Glomerular endothelial cell (primary cell): ENCODE measurements around the gene SNX11. TPM values are rescaled to one million over a fixed set of nuclear protein-coding genes. Genes with fewer than 3 reads are reported as not detected.

Experiments
- DNase-seq: peaks from one replicate; pipeline ENCODE4 v3.0.0-alpha.2; 2011; ENCODE audit warnings: low read depth, low spot score; ENCODE audit errors: extremely low read depth
- total RNA-seq: library from RNA; depleted of rRNA; stranded (reverse); fragments of >200 nt; gene quantifications from 2 replicates; pipeline ENCODE4 v1.2.3, GENCODE V29; 2015

Gene SNX11
- total RNA-seq, 1 donor from 2014 or later, result 20.8 TPM

DNA sequence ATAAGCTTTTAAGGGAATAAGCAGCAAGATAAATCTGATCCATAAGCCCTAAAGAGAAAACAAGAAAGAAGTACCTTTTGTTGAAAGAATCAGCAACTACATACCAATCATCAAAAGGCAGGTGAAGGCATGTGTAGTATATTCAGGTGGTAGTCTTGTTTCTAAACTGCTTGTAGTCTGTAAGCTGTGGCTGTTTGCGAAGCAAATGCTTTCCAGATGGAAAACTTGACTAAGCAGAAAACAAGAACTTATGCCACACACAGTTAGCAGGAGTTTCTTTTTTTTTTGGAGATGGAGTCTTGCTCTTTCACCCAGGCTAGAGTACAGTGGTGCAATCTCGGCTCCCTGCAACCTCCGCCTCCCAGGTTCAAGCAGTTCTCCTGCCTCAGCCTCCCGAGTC, 12.0 kb upstream of the SNX11 start:
- DNase-seq, result no peak

DNA sequence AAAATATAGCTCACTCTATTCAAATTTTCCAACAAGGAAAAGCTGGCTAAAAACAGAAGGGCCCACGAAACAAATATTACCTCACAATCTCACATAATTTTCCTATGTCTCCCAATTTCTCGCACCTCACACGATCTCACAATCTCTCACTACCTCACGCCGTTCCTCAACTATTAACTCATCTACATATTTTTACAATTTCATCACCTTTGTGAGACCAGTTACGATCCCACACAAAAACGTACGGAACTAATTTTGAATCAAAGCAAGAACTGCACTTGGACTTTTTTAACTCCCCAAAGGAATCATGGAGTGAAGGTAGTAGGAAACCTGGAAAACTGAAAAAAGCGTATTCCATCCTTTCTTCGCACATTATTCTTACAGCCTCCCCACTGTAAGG, 7.4 kb upstream of the SNX11 start:
- DNase-seq, result no peak

DNA sequence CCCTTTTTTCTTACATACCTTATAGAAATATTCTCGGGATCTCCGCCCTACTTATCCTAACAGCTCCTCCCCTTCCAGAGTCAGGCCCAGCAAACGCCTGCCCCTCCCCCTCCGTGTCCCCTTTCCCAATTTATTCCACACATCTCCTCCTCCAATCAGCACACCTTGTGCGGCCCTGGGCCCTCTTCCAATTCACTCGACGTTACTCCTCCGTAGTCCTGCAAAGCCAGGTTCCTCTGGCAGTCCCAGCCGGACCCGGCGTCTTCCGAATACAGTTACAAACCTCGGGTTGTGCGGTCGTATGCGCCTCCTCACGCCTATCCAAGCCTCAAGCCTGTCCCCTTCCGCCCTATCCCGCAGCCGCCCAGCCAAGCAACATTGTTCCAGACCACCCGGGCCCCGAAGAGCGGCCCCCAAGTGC, 7.0 kb upstream of the SNX11 start:
- no peak for DNase-seq

DNA sequence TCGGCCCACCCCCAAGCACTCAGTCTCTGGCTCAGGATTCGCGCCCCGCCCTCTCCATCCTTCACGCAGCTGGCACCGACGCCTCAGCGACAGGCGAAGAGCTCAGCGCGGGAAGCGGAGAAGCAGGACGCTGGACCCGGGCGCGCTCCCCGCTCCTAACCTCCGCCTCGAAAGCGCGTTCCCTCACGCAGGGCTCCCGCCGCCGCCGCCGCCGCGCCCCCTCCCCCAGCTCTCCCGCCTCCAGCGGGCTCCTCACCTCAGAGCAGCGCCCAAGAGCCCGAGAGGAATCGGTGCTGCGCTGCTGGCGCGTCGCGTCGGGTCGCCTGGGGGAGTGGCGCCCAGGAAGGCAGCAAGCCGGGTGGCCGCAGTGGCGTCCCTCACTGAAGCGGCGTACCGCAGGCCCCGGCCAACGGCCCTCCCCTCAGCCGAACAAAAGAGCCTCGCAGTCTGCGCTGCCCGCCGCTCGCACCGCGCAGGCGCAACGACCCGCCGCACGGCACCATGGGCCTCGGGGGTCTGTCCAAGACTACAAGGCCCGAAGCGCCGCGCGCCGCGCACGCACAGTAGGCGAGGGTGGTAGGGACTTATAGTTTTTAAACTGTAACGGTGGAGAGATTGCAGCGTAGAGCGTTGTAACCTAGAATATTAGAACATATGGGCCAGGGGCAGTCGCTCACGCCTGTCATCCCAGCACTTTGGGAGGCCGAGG, 6.4 kb upstream of the SNX11 start, which contains the start of gene CBX1:
Gene CBX1 (minus strand): TSS at position 467 of the 709 bp plus-strand sequence. CDS start 24,474 bp downstream, outside the sequence.
- peak; percentile 47 for DNase-seq

DNA sequence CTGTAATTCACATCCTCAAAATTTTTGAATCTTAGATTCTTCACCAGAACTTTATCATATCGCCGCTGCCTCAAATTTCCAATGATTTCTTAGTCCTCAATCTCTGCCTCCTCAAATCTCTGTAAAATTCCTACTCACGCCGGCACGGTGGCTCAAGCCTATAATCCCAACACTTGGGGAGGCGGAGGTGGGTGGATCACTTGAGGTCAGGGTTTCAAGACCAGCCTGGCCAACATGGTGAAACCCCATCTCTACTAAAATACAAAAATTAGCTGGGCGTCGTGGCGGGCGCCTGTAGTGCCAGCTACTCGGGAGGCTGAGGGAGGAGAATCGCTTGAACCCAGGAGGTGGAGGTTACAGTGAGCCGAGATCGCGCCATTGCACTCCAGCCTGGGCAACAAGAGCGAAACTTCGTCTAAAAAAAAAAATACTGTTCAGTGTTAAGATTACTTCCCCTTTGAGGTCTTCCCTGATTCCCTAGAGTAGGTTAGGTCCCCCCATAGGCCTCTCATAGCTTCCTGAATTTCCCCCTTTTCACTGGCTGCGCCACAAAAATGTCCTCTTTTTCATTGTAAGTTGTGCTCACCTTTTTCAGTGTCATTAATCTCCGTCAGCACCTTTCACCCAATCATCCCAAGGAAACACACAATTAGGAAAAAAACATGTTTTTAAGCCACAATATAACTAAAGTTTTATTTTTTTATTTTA, 5.4 kb upstream of the SNX11 start:
- DNase-seq, result no peak

DNA sequence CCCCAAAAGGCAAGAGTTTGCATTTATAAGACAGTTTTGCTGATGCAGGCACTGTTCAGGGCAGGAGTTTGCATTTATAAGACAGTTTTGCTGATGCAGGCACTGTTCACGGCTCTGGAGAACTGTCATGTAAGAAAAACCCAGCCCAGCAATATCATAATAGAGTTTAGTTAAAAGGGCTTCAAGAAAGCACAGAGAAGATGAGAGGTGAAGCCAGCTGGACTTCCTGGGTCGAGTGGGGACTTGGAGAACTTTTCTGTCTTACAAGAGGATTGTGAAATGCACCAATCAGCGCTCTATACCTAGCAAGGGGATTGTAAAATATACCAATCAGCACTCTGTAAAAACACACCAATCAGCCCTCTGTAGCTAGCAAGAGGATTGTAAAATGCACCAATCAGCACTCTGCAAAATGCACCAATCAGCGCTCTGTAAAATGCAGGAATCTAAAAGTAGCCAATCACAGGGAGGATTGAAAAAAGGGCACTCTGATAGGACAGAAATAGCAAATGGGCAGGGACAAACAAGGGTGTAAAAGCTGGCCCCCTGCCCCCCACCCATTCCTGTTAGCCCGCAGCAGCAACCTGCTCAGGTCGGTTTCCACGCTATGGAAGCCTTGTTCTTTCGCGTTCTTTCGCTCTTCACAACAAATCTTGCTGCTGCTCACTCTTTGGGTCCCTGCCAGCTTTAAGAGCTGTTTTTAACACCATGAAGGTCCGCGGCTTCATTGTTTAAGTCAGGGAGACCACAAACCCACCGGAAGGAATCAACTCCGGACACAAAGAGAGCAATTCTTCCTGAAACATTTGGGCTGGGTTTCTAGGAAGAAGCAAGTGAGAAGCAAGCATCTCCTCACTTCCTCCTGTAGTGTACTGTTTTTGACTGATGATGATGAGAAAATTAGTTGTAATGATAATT, 4.5 kb upstream of the SNX11 start:
- DNase-seq, result no peak

DNA sequence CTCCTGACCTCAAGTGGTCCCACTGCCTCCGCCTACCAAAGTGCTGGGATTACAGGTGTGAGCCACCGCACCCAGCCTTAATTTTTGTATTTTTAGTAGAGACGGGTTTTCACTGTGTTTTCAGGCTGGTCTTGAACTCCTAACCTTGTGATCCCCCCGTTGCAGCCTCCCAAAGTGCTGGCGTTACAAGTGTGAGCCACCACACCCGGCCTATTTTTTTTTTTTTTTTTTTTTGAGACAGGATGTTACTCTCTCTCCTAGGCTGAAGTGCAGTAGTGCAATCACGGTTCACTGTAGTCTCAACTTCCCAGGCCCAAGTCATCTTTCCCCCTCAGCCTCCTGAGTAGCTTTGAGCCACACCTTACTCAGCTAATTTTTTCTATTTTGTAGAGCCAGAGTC, 3.1 kb upstream of the SNX11 start:
- DNase-seq, result no peak

DNA sequence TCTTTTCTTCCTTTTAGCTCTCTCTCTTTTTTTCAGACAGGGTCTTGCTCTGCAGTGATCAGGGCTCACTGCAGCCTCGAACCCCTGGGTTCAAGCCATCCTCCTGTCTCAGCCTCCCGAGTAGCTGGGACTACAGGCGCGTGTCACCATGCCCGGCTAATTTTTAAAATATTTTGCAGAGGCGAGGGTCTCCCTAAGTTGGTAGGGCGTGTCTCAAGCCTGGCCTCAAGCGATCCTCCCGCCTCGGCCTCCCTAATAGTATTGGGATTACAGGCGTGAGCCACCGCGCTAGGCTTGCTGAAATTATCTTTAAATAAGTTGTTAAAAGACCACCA, 797 bp upstream of the SNX11 start:
- DNase-seq, result no peak

DNA sequence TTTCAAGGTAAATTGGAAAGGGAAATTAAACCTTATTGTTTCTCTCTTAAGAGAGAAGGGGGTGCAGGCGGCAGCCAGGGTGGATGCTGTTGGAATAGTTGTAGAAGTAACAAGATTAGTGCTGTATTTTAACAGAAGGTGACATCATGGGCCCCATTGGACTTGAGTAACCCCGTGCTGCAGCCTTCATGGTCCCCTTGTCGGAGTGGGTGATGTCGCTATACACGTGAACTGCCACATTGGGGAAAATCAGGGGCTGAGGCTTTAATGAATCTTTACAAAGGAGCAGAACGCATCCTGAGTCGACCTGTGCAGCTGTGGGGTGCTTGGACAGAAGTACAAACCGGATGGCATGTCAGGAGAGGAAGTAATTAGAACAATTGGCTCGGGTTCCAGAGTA, 3.2 kb downstream of the SNX11 start:
- DNase-seq, result no peak

DNA sequence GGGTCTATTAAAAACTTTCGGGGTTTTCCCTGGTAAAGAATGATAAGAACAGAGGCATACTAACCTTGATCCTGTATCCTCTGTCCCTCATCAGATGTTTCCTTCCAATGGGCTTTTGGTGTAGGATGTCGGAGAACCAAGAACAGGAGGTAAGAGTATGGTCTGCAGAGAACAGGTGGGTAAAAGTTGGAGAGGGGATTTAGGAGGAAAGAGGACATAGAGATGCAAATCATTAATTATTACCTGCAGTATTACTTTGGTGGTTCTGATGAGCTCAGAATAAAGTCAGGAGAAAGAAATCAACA, 4.3 kb downstream of the SNX11 start:
- DNase-seq, result no peak

DNA sequence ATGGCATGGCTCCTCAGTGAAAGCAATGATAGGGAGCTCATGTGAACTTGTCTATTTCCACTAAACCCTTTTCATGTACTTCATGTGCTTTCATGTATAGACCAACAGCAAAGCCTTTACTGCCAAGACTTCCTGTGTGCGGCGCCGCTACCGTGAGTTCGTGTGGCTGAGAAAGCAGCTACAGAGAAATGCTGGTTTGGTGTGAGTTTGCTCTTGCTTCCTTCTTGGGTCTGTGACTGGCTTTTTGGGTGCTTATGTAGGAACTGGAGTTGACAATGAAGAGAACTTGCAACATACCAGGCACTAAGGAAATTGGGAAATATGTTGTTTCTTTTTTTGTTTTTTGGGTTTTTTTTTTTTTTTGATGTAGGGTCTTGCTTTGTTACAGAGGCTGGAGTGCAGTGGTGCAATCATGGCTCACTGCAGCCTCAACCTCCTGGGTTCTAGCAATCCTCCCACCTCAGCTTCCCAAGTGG, 5.7 kb downstream of the SNX11 start:
- no peak for DNase-seq

DNA sequence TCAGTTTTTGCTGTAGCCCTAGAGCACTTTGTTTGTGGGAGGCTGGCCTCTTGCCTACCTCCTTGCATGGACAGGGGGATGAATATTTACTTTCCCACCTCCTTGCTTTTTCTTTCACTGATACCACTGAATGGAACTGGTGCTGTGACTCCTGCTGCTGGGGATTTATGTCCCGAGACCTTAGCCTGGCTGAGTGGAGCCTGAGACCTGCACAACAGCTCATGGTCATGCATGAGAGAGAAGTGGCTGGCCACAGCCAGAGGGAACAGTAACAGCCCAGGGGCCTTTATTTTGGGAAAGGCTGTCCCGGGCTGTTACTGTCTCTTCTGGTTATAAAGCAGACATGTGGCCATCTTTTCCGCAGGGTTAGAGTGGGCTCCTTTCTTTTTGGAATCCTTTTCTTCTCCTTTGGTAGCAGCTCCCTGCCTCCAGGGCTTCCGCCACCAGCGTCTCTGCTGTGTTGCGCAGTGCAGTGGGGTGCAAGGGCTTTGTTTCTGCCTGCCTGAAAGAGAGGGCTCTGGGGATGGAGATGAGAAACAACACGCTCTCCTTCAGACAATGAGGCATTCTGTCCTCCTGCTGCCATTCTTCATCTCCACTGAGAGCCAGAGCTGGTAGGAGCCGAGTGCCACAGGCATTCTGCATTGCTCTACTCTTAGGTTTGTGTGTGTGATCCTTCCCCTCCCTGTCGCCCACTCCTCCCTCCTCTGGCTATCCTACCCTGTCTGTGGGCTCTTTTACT, 14.5 kb downstream of the SNX11 start:
- DNase-seq, result no peak

DNA sequence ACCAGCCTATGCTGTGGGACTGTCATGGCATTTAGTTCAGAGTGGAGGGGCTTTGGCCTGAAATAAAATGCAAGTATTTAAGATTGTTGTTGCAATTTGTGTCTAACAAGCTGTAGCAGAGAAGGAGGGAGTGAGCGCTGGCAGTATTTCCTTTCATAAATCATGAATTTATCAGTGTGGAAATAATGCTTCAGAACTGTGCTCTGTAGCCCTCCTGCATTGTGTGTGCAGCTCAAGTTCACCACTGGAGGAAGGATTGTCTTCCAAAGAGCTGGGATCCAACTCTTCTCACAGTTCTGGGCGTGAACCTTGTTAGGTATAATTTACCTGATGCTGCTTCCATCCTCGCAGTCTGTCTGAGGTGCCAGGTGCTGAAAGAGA, 15.1 kb downstream of the SNX11 start:
- DNase-seq, result no peak

DNA sequence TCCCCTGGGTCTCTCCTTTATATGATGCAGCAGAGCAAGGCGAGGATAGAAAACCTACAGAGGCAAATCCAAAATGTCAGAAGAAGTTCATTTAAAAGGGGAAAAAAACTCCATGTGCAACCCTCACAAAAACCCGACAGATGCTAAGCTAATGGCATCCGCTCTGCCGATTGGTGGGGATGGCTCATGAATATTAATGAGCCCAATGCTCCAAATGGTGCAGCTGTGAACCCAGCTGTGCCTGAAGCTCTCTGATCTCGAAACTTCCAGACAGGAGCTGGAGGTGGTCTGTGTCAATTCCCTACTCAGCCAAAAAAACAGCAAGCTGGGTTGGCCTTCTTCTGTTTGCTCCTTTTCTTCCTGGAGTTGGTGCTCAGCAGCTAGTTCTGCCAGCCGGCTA, 15.5 kb downstream of the SNX11 start:
- no peak for DNase-seq

DNA sequence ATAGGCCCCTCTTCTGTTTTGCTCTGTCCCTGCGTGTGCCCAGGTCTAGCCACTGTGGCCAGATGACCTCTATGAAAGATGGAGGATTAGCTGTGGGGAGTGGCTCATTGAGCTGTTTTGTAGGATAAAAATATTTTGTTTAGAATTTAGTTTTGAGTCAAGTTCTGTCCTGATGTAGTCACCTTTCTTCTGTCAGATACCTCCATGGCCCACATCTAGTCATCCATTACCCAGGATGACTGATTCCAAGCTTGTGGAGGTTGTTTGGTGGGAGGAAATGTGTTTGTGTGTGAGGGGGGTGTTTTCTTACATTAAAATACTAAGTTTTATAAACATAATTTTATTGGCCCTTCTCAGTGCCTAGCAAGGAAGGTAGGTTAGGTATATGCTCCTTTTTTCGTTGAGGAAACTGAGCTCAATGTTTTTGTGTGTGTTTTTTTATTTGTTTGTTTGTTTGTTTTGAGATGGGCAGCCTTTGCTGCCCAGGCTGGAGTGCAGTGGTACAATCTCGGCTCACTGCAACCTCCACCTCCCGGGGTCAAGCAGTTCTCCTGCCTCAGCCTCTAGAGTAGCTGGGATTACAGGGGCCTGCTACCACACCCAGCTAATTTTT, 16.3 kb downstream of the SNX11 start:
- DNase-seq, result no peak

DNA sequence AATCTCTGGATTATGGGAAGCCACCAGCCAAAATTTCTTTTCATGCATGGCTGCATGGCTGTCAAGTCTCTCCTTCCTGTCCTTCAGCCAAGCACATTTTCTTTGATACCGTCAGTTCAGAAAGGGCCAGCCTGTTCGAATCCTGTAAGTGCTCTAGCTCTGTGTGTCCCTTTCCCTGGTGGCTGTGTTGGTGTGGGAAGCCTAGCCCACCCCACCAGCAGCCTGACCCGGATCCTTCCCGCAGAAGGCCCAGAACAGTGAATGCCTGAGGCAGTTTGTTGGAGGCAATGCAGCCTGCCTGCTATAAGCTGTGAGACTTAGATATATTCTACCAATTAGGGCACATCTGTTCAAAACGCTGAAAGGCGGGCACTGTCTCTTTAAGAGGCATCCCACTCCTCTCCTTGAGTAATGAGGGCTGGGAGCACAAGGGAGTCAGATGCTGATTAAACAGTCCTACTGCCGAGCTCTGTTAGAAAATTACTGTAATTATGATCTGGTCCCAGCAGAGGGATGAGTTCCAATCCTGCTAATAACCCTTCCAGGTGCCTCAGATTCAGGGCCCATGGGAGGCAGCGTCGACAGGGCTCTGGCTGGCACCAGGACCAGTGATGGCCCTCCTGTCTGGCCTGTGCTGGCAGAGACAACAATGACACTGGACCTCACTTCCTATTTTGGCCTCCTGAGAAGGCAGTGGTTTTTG, 18.4 kb downstream of the SNX11 start:
- DNase-seq, result no peak

DNA sequence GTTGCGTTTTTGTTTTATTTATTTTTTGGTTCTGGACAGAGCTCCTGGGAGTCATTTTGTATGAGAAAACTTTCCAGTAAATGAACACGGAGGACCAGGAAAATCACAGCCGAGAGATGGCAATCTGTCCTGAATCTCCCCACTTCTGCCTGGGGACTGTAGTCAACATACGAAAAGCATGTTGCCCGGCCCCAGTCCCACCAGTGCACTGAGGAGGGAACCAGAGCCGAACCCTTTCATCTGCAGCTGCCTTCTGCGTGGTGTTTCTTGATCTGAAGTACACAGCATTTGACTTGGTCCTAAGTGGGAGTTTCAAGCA, 18.9 kb downstream of the SNX11 start:
- DNase-seq, result no peak

DNA sequence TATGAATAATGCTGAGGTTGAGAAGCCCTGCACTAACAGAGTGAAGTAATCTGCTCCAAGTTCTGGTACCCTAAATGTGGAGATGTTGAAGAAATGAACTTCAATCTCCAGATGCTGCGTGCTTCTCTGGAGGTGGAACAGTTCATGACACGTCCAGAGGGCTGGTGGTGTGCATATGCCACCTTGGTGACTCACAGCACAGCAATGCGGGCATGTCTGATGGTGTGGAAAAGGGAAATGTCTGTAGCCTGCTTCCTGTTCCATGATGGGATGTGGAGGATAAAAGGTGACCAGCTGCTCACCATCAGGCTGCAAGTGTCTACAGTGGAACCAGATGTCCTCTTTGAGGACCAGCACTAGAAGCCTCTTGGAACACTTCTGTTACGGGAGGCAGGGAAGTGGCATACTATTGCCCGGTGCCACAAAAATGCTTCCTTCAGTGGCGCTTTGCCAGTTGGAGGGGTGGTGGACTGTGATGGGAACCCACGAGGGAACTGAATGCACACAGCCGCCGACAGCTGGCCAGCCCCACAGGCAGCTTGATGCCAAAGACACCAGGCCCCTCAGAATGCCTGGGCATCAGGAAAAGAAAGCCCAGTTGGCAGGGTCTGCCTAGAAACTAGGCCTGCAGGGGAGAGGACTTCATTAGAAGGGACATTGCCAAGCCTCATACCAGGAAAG, 19.9 kb downstream of the SNX11 start:
- peak; percentile 29 for DNase-seq

DNA sequence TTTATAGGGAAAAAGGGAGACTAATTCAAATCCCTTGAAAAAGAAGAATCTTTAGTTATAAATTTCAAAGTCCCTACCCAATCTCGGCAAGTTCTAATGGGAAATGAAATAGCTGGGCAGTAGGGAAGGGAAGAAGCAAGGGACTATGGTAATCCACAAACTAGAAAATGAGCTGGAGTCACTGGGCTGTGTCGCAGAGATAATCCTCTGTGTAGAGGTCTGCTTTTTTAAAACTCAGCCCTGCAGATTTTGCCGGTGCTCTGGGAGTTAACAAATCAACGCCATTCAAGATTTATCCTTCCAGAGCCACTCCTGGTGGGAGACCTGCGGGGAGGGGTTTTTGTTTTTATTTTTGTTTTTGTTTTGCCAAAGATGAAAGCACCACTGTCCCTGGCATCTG, 20.8 kb downstream of the SNX11 start:
- DNase-seq, result no peak
